Gastroesophageal sphincter (tissue), 4 donors: ENCODE data around the gene ZC3H15. TPM values are rescaled to one million over a fixed set of nuclear protein-coding genes. Genes with fewer than 3 reads are reported as not detected.

Experiments used
- ATAC-seq: fragments of 150-250 bp; one replicate; pipeline ENCODE4 v1.9.1; 2016; ENCODE audit warnings: mild to moderate bottlenecking, moderate library complexity
- H3K27ac ChIP-seq, 4 donors: fragments of 200-600 bp; sonication (generic) in 3 of 4; 1 replicate in 3 of 4; 2 replicates in 1 of 4; pipeline ENCODE4 v1.5.1; 2016 to 2019
- H3K27me3 ChIP-seq: fragments of 200-600 bp; sonication (generic); one replicate; pipeline ENCODE4 v1.5.1; 2019
- H3K36me3 ChIP-seq, 2 donors: fragments of 200-600 bp; sonication (generic); one replicate each; pipeline ENCODE4 v1.5.1; 2019; ENCODE audit warnings: control low read depth in 1 of 2
- H3K4me1 ChIP-seq, 3 donors: fragments of 200-600 bp; sonication (generic); 1 replicate in 2 of 3; 2 replicates in 1 of 3; pipeline ENCODE4 v1.5.1; 2016 to 2019; ENCODE audit warnings: control low read depth in 2 of 3
- H3K4me3 ChIP-seq, 2 donors: fragments of 200-600 bp; sonication (generic); one replicate each; pipeline ENCODE4 v1.5.1; 2019; ENCODE audit warnings: mild to moderate bottlenecking in 1 of 2, moderate library complexity in 1 of 2
- H3K9me3 ChIP-seq, 3 donors: fragments of 200-600 bp; sonication (generic); one replicate each; pipeline ENCODE4 v1.5.1; 2017 to 2019; ENCODE audit warnings: control low read depth in 2 of 3
- CTCF ChIP-seq, 4 experiments: fragments of 200-600 bp in 2 of 4; fragments of 450-650 bp in 2 of 4; sonication (generic) in 1 of 4; IDR thresholded peaks; one replicate each; pipeline ENCODE4 v1.5.1; 2017 to 2019; ENCODE audit warnings: antibody characterized with exemption in 4 of 4, mild to moderate bottlenecking in 2 of 4, moderate library complexity in 2 of 4
- EP300 ChIP-seq: sonication (generic); formaldehyde crosslinking; IDR thresholded peaks from one replicate; pipeline ENCODE4 v1.6.1; 2017; ENCODE audit warnings: antibody characterized with exemption, mild to moderate bottlenecking
- POLR2A ChIP-seq, 2 donors: fragments of 450-650 bp; IDR thresholded peaks; one replicate each; pipeline ENCODE4 v1.6.1; 2017; ENCODE audit warnings: antibody characterized with exemption in 2 of 2, mild to moderate bottlenecking in 2 of 2, moderate library complexity in 1 of 2
- POLR2AphosphoS5 ChIP-seq: sonication (generic); formaldehyde crosslinking; IDR thresholded peaks from one replicate; pipeline ENCODE4 v1.6.1; 2017; ENCODE audit warnings: antibody characterized with exemption
- WGBS, 2 donors: methylation state at CpG; one replicate each; pipeline ENCODE4 v1.1.5; 2018; ENCODE audit warnings: low coverage in 1 of 2; 5-methylcytosine and 5-hydroxymethylcytosine counted together
- total RNA-seq, 4 donors: library from RNA; depleted of rRNA; stranded (reverse); fragments of >200 nt; gene quantifications; one replicate each; pipeline ENCODE4 v1.1.0, GENCODE V29; 2016

The ZC3H15 gene
- total RNA-seq, 4 donors from 2014 or later: 46.3 to 74.6 (median 67.4) TPM

- no peak for TF ChIP-seq EP300
- Histone ChIP-seq H3K27me3 (no peaks in the 10 kb centered on the region), H3K9me3 (no peaks in the 10 kb centered on the region), H3K4me3 (no peak overlapping the region), H3K4me1 (peaks cover 4 to 57% (median 14%) of the 10 kb centered on the region in 3 donors), H3K36me3 (peaks cover 4 to 33% of the 10 kb centered on the region in 2 donors), H3K27ac (no peak overlapping the region)
- WGBS, 2 donors: 83 to 91% methylated on average over 2 of the region's 2 CpGs
- no peak for ATAC-seq
Observed at GRCh38 chr2:186493564-186494085, 7.6 kb downstream of the ZC3H15 start.

GRCh38 chr2:186496401-186496800 lies 10.3 kb downstream of the ZC3H15 start:
- H3K27me3 ChIP-seq: no peaks in the 10 kb centered on the region
- no peak for ATAC-seq
- no peak for TF ChIP-seq POLR2AphosphoS5
- no peak for TF ChIP-seq CTCF (IDR thresholded peaks at IDR 0.05)
- TF ChIP-seq EP300: no peak
- TF ChIP-seq POLR2A (IDR thresholded peaks at IDR 0.05): no peak
- WGBS, 2 donors: 56 to 83% methylated on average over 3 to 7 of the region's 7 CpGs
- H3K4me3 ChIP-seq: no peak overlapping the region
- H3K27ac ChIP-seq: no peak overlapping the region
- H3K4me1 ChIP-seq: peaks cover 0 to 35% (median 5%) of the 10 kb centered on the region in 3 donors
- no peaks in the 10 kb centered on the region for H3K9me3 ChIP-seq
- H3K36me3 ChIP-seq: peaks cover 4 to 56% of the 10 kb centered on the region in 2 donors

GRCh38 chr2:186497928-186498327 lies 11.9 kb downstream of the ZC3H15 start:
- ATAC-seq: no peak
- Histone ChIP-seq H3K36me3 (peaks cover 4 to 71% of the 10 kb centered on the region in 2 donors), H3K27ac (no peak overlapping the region), H3K4me1 (peaks cover 0 to 20% (median 3%) of the 10 kb centered on the region in 3 donors), H3K4me3 (no peak overlapping the region), H3K9me3 (no peaks in the 10 kb centered on the region), H3K27me3 (no peaks in the 10 kb centered on the region)
- 89 to 100% methylated on average over 1 to 3 of the region's 3 CpGs for WGBS, 2 donors
- TF ChIP-seq EP300 (no peak), POLR2A (IDR thresholded peaks at IDR 0.05) (no peak), CTCF (IDR thresholded peaks at IDR 0.05) (no peak), POLR2AphosphoS5 (no peak)

- Histone ChIP-seq H3K27me3 (no peaks in the 10 kb centered on the region), H3K4me3 (no peak overlapping the region), H3K4me1 (peaks cover 0 to 13% (median 3%) of the 10 kb centered on the region in 3 donors), H3K36me3 (peaks cover 4 to 80% of the 10 kb centered on the region in 2 donors), H3K27ac (no peak overlapping the region), H3K9me3 (no peaks in the 10 kb centered on the region)
- ATAC-seq: no peak
- TF ChIP-seq POLR2AphosphoS5: no peak
- no peak for TF ChIP-seq CTCF (IDR thresholded peaks at IDR 0.05)
- 0 to 43% methylated on average over 1 of the region's 1 CpG for WGBS, 2 donors
Observed at GRCh38 chr2:186498834-186499233, 12.8 kb downstream of the ZC3H15 start.

- no peak for ATAC-seq
- Histone ChIP-seq H3K36me3 (peaks cover 8 to 94% of the 10 kb centered on the region in 2 donors), H3K27me3 (no peaks in the 10 kb centered on the region), H3K4me3 (no peak overlapping the region), H3K27ac (no peak overlapping the region), H3K4me1 (peaks cover 0 to 10% (median 0%) of the 10 kb centered on the region in 3 donors), H3K9me3 (no peaks in the 10 kb centered on the region)
- 58 to 65% methylated on average over 5 of the region's 5 CpGs for WGBS, 2 donors
- TF ChIP-seq CTCF (IDR thresholded peaks at IDR 0.05) (peak; percentile 59 to 66 (median 60)), POLR2A (IDR thresholded peaks at IDR 0.05) (no peak)
Observed at GRCh38 chr2:186503827-186504606, 18.0 kb downstream of the ZC3H15 start.
